ENCODE results near the gene SYNDIG1L. TPM values are rescaled to one million over a fixed set of nuclear protein-coding genes. Genes with fewer than 3 reads are reported as not detected.

Gene SYNDIG1L
- total and polyA plus RNA-seq, 2 of the 8 experiments (the other 6 are each of a cell fraction or from before 2014, with no cell fraction given): 3.0 to 3.2 TPM

GRCh38 chr14:74400031-74400685 lies 25.9 kb downstream of the SYNDIG1L start:
- FAIRE-seq (peak; percentile 82), DNase-seq (ENCODE audit: low read depth in 1 of 2, low spot score in 2 of 2) (peak in 1 of 2 experiments; percentile 23)
- no peaks in the 10 kb centered on the region for H3K27me3 ChIP-seq (replicated peaks in 1 of 4; ENCODE audit: control insufficient read depth in 3 of 4, extremely low read depth in 1 of 4, insufficient read depth in 3 of 4, low read length in 3 of 4)
- peak overlapping the region; percentile 36; the same call in 1 of the 2 replicates for H2AFZ ChIP-seq (ENCODE audit: low read length)
- peak overlapping the region; percentile 67; the same call in 1 of the 2 replicates for H2AK5ac ChIP-seq (ENCODE audit: low read depth, low read length)
- no peak overlapping the region for H3K4ac ChIP-seq (replicated peaks; ENCODE audit: insufficient read length, low read depth, low read length)
- H3K4me3 ChIP-seq (ENCODE audit: extremely low read depth in 1 of 4, insufficient read depth in 2 of 4, low read depth in 3 of 4, low read length in 4 of 4): no peak overlapping the region
- no peak overlapping the region for H4K8ac ChIP-seq (ENCODE audit: extremely low read depth, insufficient read depth, low read length)
- no peak overlapping the region for H3K23ac ChIP-seq (ENCODE audit: insufficient read length)
- WGBS, 2 experiments (ENCODE audit: extremely low coverage in 1 of 2, insufficient coverage in 1 of 2, insufficient read length in 1 of 2, insufficient replicate concordance in 2 of 2, low coverage in 1 of 2, low lambda C conversion rate in 2 of 2, missing lambda C conversion rate in 1 of 2): 75% methylated on average over 13 of the region's 13 CpGs; no CpG with 5 or more reads in 1 of the 2 experiments
- H4K91ac ChIP-seq (replicated peaks; ENCODE audit: insufficient read length, low read length): no peak overlapping the region
- H2BK120ac ChIP-seq (replicated peaks; ENCODE audit: low read depth, low read length): no peak overlapping the region
- no peak overlapping the region for H3K9ac ChIP-seq (replicated peaks in 1 of 4; ENCODE audit: extremely low read depth in 1 of 4, low read depth in 3 of 4, low read length in 3 of 4)
- no peaks in the 10 kb centered on the region for H3K36me3 ChIP-seq (ENCODE audit: control insufficient read depth in 2 of 4, insufficient read depth in 4 of 4, low read length in 3 of 4)
- no peaks in the 10 kb centered on the region for H3K9me3 ChIP-seq (ENCODE audit: insufficient read depth in 2 of 2, low read depth in 1 of 2, low read length in 1 of 2)
- no peak overlapping the region; the same call in 1 of the 2 replicates for H2BK20ac ChIP-seq (ENCODE audit: low read length)
- peak overlapping the region; percentile 60; the same call in 1 of the 2 replicates for H3K18ac ChIP-seq (ENCODE audit: extremely low read depth, low read length)
- H3K23me2 ChIP-seq (ENCODE audit: low read depth, low read length): peaks cover 2% of the 10 kb centered on the region; the same call in 1 of the 2 replicates
- no peaks in the 10 kb centered on the region for H4K20me1 ChIP-seq (replicated peaks in 1 of 2; ENCODE audit: control insufficient read depth in 1 of 2, insufficient read depth in 2 of 2, low read length in 2 of 2)
- no peak overlapping the region for H3K14ac ChIP-seq (ENCODE audit: insufficient read length)
- POLR2A ChIA-PET (ENCODE audit: partially characterized antibody): interaction anchor here (0.8 kb wide), 1 partner anchor 10 kb away, joined by 3 read pairs; no protein-coding TSS in a partner anchor
- H4K5ac ChIP-seq (ENCODE audit: insufficient read length, low read depth, low read length): no peak overlapping the region
- no peaks in the 10 kb centered on the region for H3K79me2 ChIP-seq (ENCODE audit: control insufficient read depth in 1 of 2, insufficient read depth in 2 of 2, low read length in 2 of 2)
- peak overlapping the region; percentile 20; the same call in 1 of the 2 replicates for H2BK15ac ChIP-seq (ENCODE audit: low read length)
- no peak overlapping the region for H3K4me2 ChIP-seq (ENCODE audit: insufficient read depth in 1 of 2, low read depth in 2 of 2, low read length in 2 of 2)
- no peaks in the 10 kb centered on the region for H3K79me1 ChIP-seq (ENCODE audit: low read depth, low read length)
- peak overlapping the region; percentile 37; the same call in 1 of the 2 replicates for H2BK5ac ChIP-seq (ENCODE audit: low read depth, low read length)
- no peak overlapping the region for H3K56ac ChIP-seq (replicated peaks; ENCODE audit: insufficient read length, low read depth, low read length)
- H3K27ac ChIP-seq (ENCODE audit: low read depth, low read length): no peak overlapping the region
- H2BK12ac ChIP-seq (ENCODE audit: low read depth, low read length): peak overlapping the region; percentile 77; the same call in 1 of the 2 replicates
- H3K4me1 ChIP-seq (replicated peaks in 1 of 4; ENCODE audit: control insufficient read depth in 3 of 4, insufficient read depth in 4 of 4, low read length in 3 of 4): peaks cover 3 to 34% (median 25%) of the 10 kb centered on the region in 4 experiments
- CTCF ChIA-PET (ENCODE audit: partially characterized antibody): interaction anchor here (0.6 to 3.8 kb wide), 21 partner anchors 7 to 106 kb away, joined by 3 to 29 read pairs (median 5); partner anchors contain the start of genes SYNDIG1L and VRTN
- peak; percentile 31 to 47; a peak in 3 of 4 replicates for TF ChIP-seq RAD21 (IDR thresholded peaks at IDR 0.05 in 1 of 2, conservative IDR thresholded peaks at IDR 0.05 in 1 of 2; ENCODE audit: low read depth in 2 of 2, low read length in 2 of 2)
- TF ChIP-seq SIN3A (conservative IDR thresholded peaks at IDR 0.05 in 1 of 2, IDR thresholded peaks at IDR 0.05 in 1 of 2; ENCODE audit: low read depth in 1 of 2, low read length in 2 of 2): no peak
- peak; percentile 62 for TF ChIP-seq RFX5 (IDR thresholded peaks at IDR 0.05; ENCODE audit: borderline replicate concordance, low read depth, low read length)
- TF ChIP-seq SIX5 (IDR thresholded peaks at IDR 0.05; ENCODE audit: low read depth, low read length): no peak
- peak in 2 of 3 experiments; percentile 42 to 53; a peak in 3 of 4 replicates for TF ChIP-seq CTCF (IDR thresholded peaks at IDR 0.05; ENCODE audit: control extremely low read depth in 1 of 3, insufficient read depth in 1 of 3, low read depth in 1 of 3, low read length in 3 of 3)
- TF ChIP-seq TAF1 (IDR thresholded peaks at IDR 0.05; ENCODE audit: low read depth, low read length): 0 out of 2 replicates have a peak, but pooled peaks have one; percentile 13

Data from H1 (cell line).